Measurements from ENCODE around the gene OR2L13.
"Not testable (repeated sequence)": the region's sequence is repeated elsewhere in the genome, so short reads cannot be mapped to it uniquely, and the experiment has no call there.

Gene OR2L13

GRCh38 chr1:248094884-248095283 is at the start of gene OR2L13:
Gene OR2L13 (plus strand): TSS chr1:248095184. CDS start chr1:248099376, 4,192 bp downstream.
- no peak for DNase-seq

- DNase-seq: no peak
These were observed 49.8 kb upstream of the OR2L13 start for GRCh38 chr1:248045209-248045608.

- DNase-seq: no peak
These were observed 48.4 kb upstream of the OR2L13 start, which contains the start of gene OR2L3 for GRCh38 chr1:248046536-248046935. Gene OR2L3 (plus strand): TSS chr1:248046836. CDS start chr1:248060682, 13,846 bp downstream.

GRCh38 chr1:248047008-248047407 is 48.0 kb upstream of the OR2L13 start:
- no peak for DNase-seq

GRCh38 chr1:248054671-248055070 is 40.3 kb upstream of the OR2L13 start:
- no peak for DNase-seq

GRCh38 chr1:248055261-248055660 is 39.7 kb upstream of the OR2L13 start:
- no peak for DNase-seq

GRCh38 chr1:248065071-248065470 is 29.9 kb upstream of the OR2L13 start:
- DNase-seq: no peak

- no peak for DNase-seq
These were observed 29.4 kb upstream of the OR2L13 start for GRCh38 chr1:248065604-248066003.

- not testable (repeated sequence) for DNase-seq
These were observed 11.1 kb upstream of the OR2L13 start for GRCh38 chr1:248083864-248084263.

GRCh38 chr1:248098529-248098928 is 3.5 kb downstream of the OR2L13 start:
- no peak for DNase-seq

GRCh38 chr1:248102847-248103246 is 7.9 kb downstream of the OR2L13 start:
- no peak for DNase-seq

- DNase-seq: no peak
These were observed 16.2 kb downstream of the OR2L13 start for GRCh38 chr1:248111157-248111556.

- DNase-seq: no peak
These were observed 19.9 kb downstream of the OR2L13 start for GRCh38 chr1:248114890-248115289.

GRCh38 chr1:248127653-248128052 is 32.7 kb downstream of the OR2L13 start:
- no peak for DNase-seq

GRCh38 chr1:248136811-248137210 is 41.8 kb downstream of the OR2L13 start:
- no peak for DNase-seq

GRCh38 chr1:248140846-248141245 is 45.9 kb downstream of the OR2L13 start:
- no peak for DNase-seq

- DNase-seq: no peak
These were observed 48.3 kb downstream of the OR2L13 start for GRCh38 chr1:248143311-248143710.

GRCh38 chr1:248144513-248145198 is 49.7 kb downstream of the OR2L13 start, which contains the start of gene OR2M5:
Gene OR2M5 (plus strand): TSS chr1:248145148. CDS start chr1:248145148, 0 bp downstream.
- no peak for DNase-seq

All from C1 segment of cervical spinal cord (tissue), 14 donors.